Glomerular visceral epithelial cell (primary cell): ENCODE data around the gene MPZ.
A peak's percentile ranks its signal among the peaks of the same experiment; 100 is the strongest.
"Not testable (repeated sequence)": the region's sequence is repeated elsewhere in the genome, so short reads cannot be mapped to it uniquely, and the experiment has no call there.

Experiments
- DNase-seq: peaks from one replicate; pipeline ENCODE4 v3.0.0-alpha.2; 2016; ENCODE audit errors: extremely low spot score

The MPZ gene

DNA sequence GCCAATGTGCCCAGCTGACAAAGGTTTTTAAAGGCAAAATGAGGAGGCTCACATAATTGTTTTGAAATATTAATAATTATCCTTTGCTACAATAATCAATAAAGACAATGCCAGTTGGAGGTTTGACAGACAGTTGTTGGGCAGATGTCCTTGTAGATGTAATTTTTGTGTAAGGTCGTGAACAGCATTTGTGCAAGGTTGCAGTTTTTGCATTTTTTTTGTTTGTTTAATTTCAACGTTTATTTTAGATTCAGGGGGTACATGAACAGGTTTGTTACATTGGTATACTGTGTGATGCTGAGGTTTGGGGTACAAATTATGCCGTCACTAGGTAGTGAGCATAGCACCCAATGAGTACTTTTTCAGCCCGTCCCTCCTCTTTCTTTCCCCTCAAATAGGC is 9.3 kb downstream of the MPZ start:
- DNase-seq = no peak

- no peak for DNase-seq
These were observed 10.4 kb downstream of the MPZ start for GRCh38 chr1:161299347-161299746.

- DNase-seq = no peak
These were observed 11.7 kb downstream of the MPZ start for GRCh38 chr1:161298116-161298515.

GRCh38 chr1:161297415-161297814 is 12.4 kb downstream of the MPZ start:
- DNase-seq = no peak

- no peak for DNase-seq
These were observed 19.0 kb downstream of the MPZ start for GRCh38 chr1:161290779-161291178.

DNA sequence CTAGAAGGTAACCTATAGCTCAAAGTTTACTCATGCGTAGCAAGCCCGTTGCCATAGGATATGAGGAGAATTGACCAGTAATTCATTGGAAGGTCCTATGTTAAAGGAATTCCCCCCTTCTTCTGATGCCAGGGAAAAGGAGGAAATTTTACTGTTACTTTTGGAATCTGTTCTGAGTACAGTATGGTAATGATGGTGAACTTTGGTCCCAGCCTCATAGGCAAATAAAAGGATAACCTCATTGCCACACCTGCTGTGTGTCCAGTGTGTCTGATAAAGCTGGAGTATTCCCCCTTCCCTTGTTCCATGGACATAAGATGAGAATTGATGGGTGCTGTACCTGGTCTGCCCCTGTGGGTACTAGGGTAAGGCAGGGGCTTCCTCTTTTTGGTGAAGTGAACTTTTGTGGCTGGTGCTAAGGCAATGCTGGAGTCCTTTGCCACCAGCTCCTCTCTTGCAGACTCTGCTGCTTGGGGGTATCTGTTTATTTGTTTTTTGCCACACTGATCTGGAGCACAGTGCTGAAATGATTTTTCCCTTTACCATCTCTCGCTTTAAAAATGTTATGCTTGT is 22.2 kb downstream of the MPZ start:
- DNase-seq = no peak

GRCh38 chr1:161285521-161285920 is 24.2 kb downstream of the MPZ start:
- no peak for DNase-seq

DNA sequence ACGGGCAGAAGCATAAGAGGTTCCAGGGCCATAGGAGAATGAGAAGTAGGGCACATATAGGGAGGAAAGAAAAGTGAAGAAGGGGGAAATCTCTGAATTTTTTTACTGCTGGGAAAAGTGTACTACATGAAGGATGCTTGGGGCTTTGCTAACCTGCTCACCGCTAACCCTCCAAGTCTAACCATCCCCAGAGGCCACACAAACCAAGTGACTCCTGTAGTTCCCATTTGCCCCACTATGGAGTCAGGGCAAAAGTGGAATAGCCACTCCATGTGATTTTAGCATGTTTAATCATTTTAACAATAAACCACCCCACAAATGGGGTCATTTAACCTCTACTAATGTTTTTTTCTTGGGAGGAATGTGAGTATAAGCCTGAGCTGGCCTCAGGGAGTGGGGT is 24.7 kb downstream of the MPZ start:
- DNase-seq = no peak

- DNase-seq = no peak
These were observed 26.8 kb downstream of the MPZ start for GRCh38 chr1:161282991-161283390.

DNA sequence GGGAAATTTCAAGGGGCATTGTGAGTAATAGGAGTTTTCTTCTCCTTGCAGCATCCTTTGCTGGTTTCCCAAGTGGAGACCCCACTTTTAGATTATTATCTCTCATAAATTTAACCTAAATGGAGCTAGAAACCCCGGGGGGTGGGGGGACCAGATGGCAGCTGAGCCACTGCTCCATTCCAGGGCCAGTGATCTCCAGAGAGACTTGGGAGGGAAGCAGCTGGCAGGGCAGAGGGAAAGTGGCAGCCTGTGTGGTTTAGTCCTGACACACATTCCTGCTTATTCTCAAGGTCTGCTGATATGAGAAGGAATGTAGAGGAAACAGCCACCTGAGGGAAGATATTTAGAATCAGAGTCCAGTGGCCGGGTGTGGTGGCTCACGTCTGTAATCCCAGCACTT is 34.9 kb downstream of the MPZ start:
- no peak for DNase-seq

- no peak for DNase-seq
These were observed 36.4 kb downstream of the MPZ start for GRCh38 chr1:161273402-161273801.

DNA sequence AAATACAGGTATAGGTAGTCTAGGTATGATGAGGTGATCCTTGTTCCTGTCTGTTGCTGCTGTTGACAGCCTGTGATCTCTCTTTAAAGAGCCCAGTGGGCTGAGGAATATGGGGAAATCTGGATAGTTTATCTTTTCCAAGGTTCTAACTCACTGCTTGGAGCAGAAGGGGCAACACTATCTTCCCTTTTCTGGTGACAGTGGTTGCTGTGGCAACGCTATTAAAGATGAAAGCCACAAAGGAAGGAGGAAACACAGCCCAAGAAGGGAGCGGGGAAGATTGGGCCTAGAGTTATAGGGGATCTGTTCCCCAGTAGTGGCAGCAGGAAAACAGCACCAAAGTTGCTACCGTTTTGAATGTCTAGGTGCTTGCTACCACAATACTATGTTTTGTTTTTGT is 42.4 kb downstream of the MPZ start:
- no peak for DNase-seq

- DNase-seq = no peak
These were observed 42.9 kb downstream of the MPZ start for GRCh38 chr1:161266836-161267235.

GRCh38 chr1:161266202-161266601 is 43.6 kb downstream of the MPZ start:
- peak; percentile 63 for DNase-seq

- peak; percentile 37 for DNase-seq
These were observed 44.5 kb downstream of the MPZ start for GRCh38 chr1:161265305-161265704.

DNA sequence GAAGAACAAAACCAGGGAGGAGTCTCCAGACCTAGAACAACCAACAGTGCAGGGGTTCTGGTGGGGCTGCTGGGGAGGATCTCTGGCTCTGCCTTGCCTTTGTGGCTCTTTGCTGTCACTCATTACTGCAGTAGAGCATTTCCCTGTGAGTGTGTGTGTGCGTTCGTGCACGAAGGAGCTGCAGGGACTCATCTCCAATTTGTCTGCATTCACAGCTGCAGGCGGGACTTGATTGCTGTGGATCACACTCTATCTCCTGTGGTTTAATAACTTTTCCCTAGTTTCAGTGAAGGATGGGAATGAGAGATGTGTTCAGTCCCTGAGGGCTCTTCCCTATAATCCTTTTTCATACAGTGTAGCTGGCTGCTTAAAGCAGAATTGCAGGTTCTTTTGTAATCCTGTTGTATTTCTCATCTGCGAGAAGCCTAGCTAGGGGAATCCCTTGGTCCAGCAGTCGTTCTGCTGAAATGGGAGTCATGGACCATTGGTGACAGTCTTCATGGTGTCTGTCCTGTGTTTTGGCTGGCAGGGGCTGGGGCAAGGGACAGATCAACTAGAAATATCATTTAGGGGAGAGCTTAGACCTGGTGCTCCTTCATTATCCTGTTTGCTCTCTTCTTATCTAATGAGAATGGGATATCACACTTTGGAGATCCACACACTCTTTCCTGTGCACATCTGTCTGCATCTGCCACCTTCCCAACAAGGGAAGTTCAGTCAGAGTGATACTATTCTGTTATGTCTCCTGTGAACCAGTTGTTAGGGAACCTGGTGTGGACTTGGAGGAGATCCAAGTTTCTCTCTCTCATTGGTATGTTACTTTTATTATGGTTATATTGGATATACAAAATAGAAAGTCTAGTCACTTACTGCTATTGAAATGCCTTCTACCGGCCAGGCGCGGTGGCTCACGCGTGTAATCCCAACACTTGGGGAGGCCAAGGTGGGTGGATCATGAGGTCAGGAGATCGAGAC is 48.2 kb downstream of the MPZ start:
- peak; percentile 23 for DNase-seq

DNA sequence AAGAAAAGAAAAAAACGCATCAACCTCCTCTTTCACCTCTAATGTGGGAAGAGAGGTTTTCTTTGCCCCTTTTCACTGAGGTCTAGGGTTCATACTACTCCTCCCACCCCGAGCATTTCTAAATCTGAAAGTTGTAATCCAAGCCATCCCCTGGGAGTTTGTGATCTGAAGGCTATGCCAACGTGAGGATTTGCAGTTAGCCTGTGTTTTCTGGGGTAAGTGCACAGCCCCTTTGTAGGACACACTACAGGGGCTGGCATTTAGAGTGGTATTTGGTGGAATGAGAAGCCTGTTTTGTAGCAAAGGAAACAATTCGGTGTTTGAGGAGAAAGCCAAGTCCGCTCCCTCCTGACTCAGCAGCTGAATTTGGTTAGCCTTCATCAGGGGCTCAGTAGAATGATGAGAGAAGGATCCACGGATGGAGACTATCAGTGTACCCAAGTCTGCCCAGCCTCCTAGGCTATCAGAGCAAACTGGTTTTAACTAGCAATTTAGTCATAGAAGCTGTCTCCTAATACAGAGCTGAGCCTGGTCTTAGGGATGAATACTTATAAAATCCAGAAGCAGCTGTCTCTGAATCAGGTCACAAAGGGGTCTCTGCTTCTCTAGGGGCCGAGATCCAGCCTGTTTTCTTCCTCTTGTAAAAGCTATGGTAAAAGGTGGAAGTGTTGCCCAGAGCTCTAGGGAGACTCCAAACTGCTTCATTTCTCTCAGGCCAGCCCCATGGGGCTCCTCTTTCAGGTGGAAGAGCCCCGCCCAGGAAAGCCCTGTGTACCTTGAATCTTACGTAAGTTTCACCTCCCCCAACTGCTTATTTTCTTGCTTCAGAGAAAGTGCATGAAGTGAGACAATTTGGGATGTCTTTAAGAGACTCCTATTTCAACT is 49.1 kb downstream of the MPZ start:
- no peak for DNase-seq

GRCh38 chr1:161259765-161260164 is 50.0 kb downstream of the MPZ start:
- no peak for DNase-seq

GRCh38 chr1:161259345-161259702 is 50.4 kb downstream of the MPZ start:
- DNase-seq = no peak

DNA sequence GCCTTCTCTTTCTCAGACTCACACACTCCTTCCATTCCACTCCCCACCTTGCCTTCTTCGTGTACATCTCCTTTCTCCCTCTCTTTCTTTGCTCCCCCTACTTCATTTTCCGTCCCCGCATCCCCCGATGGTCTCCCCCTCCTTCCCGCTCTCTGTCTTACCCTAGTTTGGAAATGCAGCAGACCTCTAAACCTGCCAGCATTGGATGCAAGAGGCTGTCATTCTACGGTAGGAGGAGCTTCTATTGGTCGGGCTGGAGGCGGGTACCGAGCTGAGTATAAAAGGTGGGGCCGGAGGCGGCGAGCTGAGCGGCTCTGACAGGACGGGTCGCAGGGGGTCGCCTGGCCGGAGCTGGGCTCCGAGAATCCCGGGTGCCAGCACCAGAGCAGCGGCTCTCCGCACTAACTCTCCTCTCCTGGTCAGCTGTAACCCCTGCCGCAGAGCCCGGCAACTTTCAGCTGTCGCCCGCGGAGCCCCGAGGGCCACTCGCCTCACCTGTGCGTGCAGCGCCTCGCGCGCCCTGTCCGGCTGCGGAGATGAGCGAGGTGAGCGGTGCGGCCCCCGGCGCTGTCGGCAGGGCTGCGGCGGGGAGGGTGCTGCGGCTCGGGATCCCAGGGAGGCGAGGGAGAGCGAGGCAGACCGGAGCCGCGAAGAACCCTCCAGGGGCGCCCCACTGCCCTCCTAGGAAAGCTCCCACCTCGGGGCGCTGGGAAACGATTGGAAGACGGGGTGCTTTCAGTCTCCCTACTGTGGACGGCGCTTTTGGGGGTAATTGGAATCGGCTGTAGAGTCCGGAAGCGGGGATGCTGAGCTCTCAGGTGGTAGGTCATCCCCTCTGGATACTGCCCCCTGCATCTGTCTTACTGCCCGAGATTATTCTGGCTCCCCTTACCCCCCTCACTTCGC is 51.1 kb downstream of the MPZ start, which contains the start of gene PCP4L1:
PCP4L1 (plus strand) TSS at position 307 of the 906 bp plus-strand sequence; CDS start at position 537, 230 bp downstream.
- peak; percentile 36 for DNase-seq

GRCh38 chr1:161257109-161257508 is 52.7 kb downstream of the MPZ start:
- not testable (repeated sequence) for DNase-seq
